Thymus (tissue), 11 donors: ENCODE results near the gene HS3ST3B1. TPM values are rescaled to one million over a fixed set of nuclear protein-coding genes. Genes with fewer than 3 reads are reported as not detected.
A peak's percentile ranks its signal among the peaks of the same experiment; 100 is the strongest.

Experiments used
- DNase-seq, 9 donors: peaks; one replicate each; pipeline ENCODE4 v3.0.0-alpha.2; 2013; ENCODE audit warnings: low spot score in 9 of 9, low read depth in 6 of 9, missing footprints in 1 of 9
- H3K27ac ChIP-seq, 2 donors: one replicate each; pipeline ENCODE4 v1.5.1; 2013; ENCODE audit warnings: control low read depth in 1 of 2, low read depth in 1 of 2, low read length in 1 of 2, mild to moderate bottlenecking in 1 of 2, moderate library complexity in 1 of 2
- H3K27me3 ChIP-seq, 2 donors: one replicate each; pipeline ENCODE4 v1.5.1; 2013; ENCODE audit warnings: low read length in 1 of 2; ENCODE audit not compliant: control insufficient read depth in 2 of 2, insufficient read depth in 1 of 2
- H3K36me3 ChIP-seq, 2 donors: one replicate each; pipeline ENCODE4 v1.5.1; 2013; ENCODE audit warnings: low read length in 1 of 2, mild to moderate bottlenecking in 1 of 2, moderate library complexity in 1 of 2; ENCODE audit not compliant: control insufficient read depth in 2 of 2, insufficient read depth in 2 of 2
- H3K4me1 ChIP-seq, 2 donors: one replicate each; pipeline ENCODE4 v1.5.1; 2013; ENCODE audit warnings: low read length in 2 of 2; ENCODE audit not compliant: control insufficient read depth in 2 of 2, insufficient read depth in 2 of 2
- H3K4me3 ChIP-seq, 2 donors: one replicate each; pipeline ENCODE4 v1.5.1; 2013; ENCODE audit warnings: low read length in 2 of 2, control low read depth in 1 of 2, mild to moderate bottlenecking in 1 of 2
- H3K9me3 ChIP-seq, 2 donors: one replicate each; pipeline ENCODE4 v1.5.1; 2013; ENCODE audit warnings: low read length in 1 of 2, mild to moderate bottlenecking in 1 of 2; ENCODE audit not compliant: control insufficient read depth in 2 of 2, insufficient read depth in 1 of 2
- WGBS: extraction: QIAGEN DNeasy Blood & Tissue Kit; methylation state at CpG from one replicate; pipeline ENCODE4 v1.1.7; 2013; 5-methylcytosine and 5-hydroxymethylcytosine counted together
- polyA plus RNA-seq: library from polyadenylated mRNA; stranded (reverse); fragments of 200-250 nt; gene quantifications from one replicate; pipeline ENCODE4 v1.2.3, GENCODE V29; 2013
- total RNA-seq: library from RNA; stranded (reverse); fragments of 120-200 nt; gene quantifications from one replicate; pipeline ENCODE4 v1.2.4, GENCODE V29; 2013
- donor health status: healthy.

The HS3ST3B1 gene
- total and polyA plus RNA-seq, 2 donors: 5.8 to 6.3 TPM

DNA sequence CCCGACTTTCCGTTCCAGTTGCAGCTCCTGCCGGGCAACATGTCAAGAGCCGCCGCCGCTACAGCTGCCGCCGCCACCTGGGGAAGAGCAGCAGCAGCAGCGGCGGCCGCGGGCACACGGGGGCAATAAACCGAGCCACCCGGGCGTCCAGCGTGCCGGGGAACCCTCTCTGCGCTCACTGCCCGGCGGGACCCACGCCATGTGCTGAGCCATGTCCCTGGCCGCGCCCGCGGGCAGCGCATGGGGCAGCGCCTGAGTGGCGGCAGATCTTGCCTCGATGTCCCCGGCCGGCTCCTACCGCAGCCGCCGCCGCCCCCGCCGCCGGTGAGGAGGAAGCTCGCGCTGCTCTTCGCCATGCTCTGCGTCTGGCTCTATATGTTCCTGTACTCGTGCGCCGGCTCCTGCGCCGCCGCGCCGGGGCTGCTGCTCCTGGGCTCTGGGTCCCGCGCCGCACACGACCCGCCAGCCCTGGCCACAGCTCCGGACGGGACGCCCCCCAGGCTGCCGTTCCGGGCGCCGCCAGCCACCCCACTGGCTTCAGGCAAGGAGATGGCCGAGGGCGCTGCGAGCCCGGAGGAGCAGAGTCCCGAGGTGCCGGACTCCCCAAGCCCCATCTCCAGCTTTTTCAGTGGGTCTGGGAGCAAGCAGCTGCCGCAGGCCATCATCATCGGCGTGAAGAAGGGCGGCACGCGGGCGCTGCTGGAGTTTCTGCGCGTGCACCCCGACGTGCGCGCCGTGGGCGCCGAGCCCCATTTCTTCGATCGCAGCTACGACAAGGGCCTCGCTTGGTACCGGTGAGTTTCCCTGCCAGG, 604 bp downstream of the HS3ST3B1 start:
- peak in 3 of 9 donors; percentile 37 to 81 (median 61) for DNase-seq
- H3K4me1 ChIP-seq: peaks cover 38 to 69% of the 10 kb centered on the region in 2 donors
- H3K27me3 ChIP-seq: peaks cover 50 to 89% of the 10 kb centered on the region in 2 donors

DNA sequence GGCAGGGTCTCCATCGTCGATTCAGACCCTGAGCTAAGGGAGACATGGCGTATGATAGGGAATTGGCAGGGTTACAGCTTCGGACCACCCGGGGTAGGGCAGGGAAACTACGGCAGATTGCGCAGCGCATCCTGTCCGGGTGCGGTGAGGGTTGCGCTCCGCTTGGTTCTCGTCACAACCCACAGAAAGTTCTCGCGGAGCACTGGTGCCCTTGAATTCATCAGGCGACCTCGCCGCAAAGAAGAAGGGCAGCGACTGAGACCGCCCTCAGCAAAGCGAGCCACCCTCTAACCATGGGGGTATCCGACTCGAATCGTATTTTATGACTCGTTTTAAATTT, 1.2 kb downstream of the HS3ST3B1 start:
- peaks cover 36 to 66% of the 10 kb centered on the region in 2 donors for H3K4me1 ChIP-seq
- H3K36me3 ChIP-seq: no peaks in the 10 kb centered on the region
- DNase-seq: peak in 4 of 9 donors; percentile 50 to 83 (median 72)
- H3K9me3 ChIP-seq: peaks cover 0 to 8% of the 10 kb centered on the region in 2 donors
- peak overlapping the region; percentile 81 to 85 for H3K4me3 ChIP-seq
- H3K27ac ChIP-seq: peak overlapping the region; percentile 68 to 72
- under 1% methylated on average over 25 of the region's 25 CpGs for WGBS
- H3K27me3 ChIP-seq: peaks cover 44 to 85% of the 10 kb centered on the region in 2 donors

More for the DNA sequence above, 604 bp downstream of the HS3ST3B1 start:
- peak overlapping the region; percentile 88 to 96 for H3K27ac ChIP-seq
- no peaks in the 10 kb centered on the region for H3K36me3 ChIP-seq
- peaks cover 1 to 8% of the 10 kb centered on the region in 2 donors for H3K9me3 ChIP-seq
- under 1% methylated on average over 90 of the region's 90 CpGs for WGBS
- peak overlapping the region; percentile 81 to 85 for H3K4me3 ChIP-seq

GRCh38 chr17:14302431-14303099, 1.7 kb downstream of the HS3ST3B1 start:
- Histone ChIP-seq H3K4me3 (peak overlapping the region; percentile 81 to 85), H3K36me3 (no peaks in the 10 kb centered on the region), H3K27me3 (peaks cover 39 to 81% of the 10 kb centered on the region in 2 donors), H3K27ac (peak overlapping the region in 1 of 2 donors; percentile 72), H3K4me1 (peaks cover 31 to 62% of the 10 kb centered on the region in 2 donors), H3K9me3 (peaks cover 0 to 8% of the 10 kb centered on the region in 2 donors)
- WGBS: under 1% methylated on average over 64 of the region's 64 CpGs
- peak in 5 of 9 donors; percentile 68 to 89 (median 79) for DNase-seq

DNA sequence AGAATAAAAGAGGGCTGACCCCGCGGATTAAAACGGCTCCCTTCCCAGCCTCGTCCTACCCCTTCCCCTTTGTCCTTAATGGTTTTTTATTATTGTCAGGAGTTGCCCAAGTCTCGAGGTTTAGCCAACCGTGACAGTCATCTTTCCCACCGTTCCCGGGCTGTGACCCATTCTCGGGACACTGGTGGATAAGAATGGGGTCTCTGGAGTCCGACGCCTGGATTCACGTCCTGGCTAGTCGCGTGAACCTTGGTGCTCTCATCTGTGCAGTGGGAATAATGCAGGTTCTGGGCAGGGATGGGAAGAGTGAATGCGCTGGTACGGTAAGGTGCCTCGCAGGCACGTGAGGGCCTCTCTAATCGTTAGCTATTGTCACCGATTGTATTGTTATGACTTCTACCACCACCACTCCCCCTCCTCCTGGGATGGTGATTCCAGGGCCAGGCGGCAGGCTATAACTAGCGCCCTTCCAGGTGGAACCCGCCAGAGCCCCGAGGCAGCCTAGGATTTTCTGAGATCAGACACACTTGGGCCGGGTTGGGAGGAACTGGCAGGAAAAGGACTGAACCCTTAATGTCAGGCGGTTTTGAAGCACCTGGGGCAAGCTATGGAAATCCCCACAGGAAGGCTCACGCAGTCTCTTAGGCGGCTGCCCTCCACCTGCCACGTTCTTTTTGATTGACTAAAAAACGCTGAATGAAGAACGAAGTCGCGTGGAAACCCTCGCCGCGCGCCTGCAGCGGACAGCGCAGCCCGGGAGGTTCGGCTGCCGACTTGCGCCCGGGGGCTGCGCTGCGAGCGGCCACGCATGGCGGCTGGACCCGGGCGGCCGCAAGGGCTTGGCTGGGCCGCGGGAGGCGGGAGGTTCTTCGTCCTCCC, 2.7 kb downstream of the HS3ST3B1 start:
- Histone ChIP-seq H3K4me3 (peak overlapping the region; percentile 81 to 85), H3K36me3 (no peaks in the 10 kb centered on the region), H3K27me3 (peaks cover 29 to 74% of the 10 kb centered on the region in 2 donors), H3K4me1 (peaks cover 31 to 52% of the 10 kb centered on the region in 2 donors), H3K9me3 (peaks cover 0 to 5% of the 10 kb centered on the region in 2 donors), H3K27ac (no peak overlapping the region)
- WGBS: 33% methylated on average over 56 of the region's 56 CpGs
- DNase-seq: peak in 1 of 9 donors; percentile 64

GRCh38 chr17:14304222-14304772, 3.4 kb downstream of the HS3ST3B1 start:
- DNase-seq: no peak
- H3K4me3 ChIP-seq: peak overlapping the region; percentile 81 to 85
- H3K36me3 ChIP-seq: no peaks in the 10 kb centered on the region
- H3K4me1 ChIP-seq: peaks cover 34 to 49% of the 10 kb centered on the region in 2 donors
- H3K9me3 ChIP-seq: peaks cover 0 to 5% of the 10 kb centered on the region in 2 donors
- peaks cover 22 to 73% of the 10 kb centered on the region in 2 donors for H3K27me3 ChIP-seq
- no peak overlapping the region for H3K27ac ChIP-seq
- WGBS: 78% methylated on average over 21 of the region's 21 CpGs

GRCh38 chr17:14304773-14305517, 4.1 kb downstream of the HS3ST3B1 start:
- no peak for DNase-seq
- peaks cover 15 to 72% of the 10 kb centered on the region in 2 donors for H3K27me3 ChIP-seq
- peaks cover 0 to 5% of the 10 kb centered on the region in 2 donors for H3K9me3 ChIP-seq
- WGBS: 96% methylated on average over 15 of the region's 15 CpGs
- no peak overlapping the region for H3K4me3 ChIP-seq
- no peak overlapping the region for H3K27ac ChIP-seq
- H3K4me1 ChIP-seq: peaks cover 29 to 48% of the 10 kb centered on the region in 2 donors
- H3K36me3 ChIP-seq: no peaks in the 10 kb centered on the region

- 94% methylated on average over 6 of the region's 6 CpGs for WGBS
- Histone ChIP-seq H3K4me3 (no peak overlapping the region), H3K27me3 (peaks cover 11 to 66% of the 10 kb centered on the region in 2 donors), H3K9me3 (peaks cover 0 to 4% of the 10 kb centered on the region in 2 donors), H3K36me3 (no peaks in the 10 kb centered on the region), H3K4me1 (peaks cover 27 to 49% of the 10 kb centered on the region in 2 donors), H3K27ac (no peak overlapping the region)
- no peak for DNase-seq
Observed at GRCh38 chr17:14305785-14306496, 5.1 kb downstream of the HS3ST3B1 start.
